ENCODE data around the gene SCCPDH.
A peak's percentile ranks its signal among the peaks of the same experiment; 100 is the strongest.

SCCPDH gene

GRCh38 chr1:246677842-246678241, 46.4 kb upstream of the SCCPDH start:
- CTCF ChIA-PET, result interaction anchor here (1.9 kb wide), 1 partner anchor 12 kb away, joined by 4 read pairs; no protein-coding TSS in a partner anchor
- Histone ChIP-seq H3K4me1 (ENCODE audit: control insufficient read depth, insufficient read depth, low read length) (no peaks in the 10 kb centered on the region), H3K9me3 (ENCODE audit: control insufficient read depth, insufficient read depth, low read depth, low read length) (no peaks in the 10 kb centered on the region), H3K36me3 (ENCODE audit: control insufficient read depth in 2 of 2, insufficient read depth in 1 of 2, low read length in 2 of 2) (no peaks in the 10 kb centered on the region), H3K4me3 (ENCODE audit: low read depth, low read length) (no peak overlapping the region), H3K27ac (ENCODE audit: extremely low read depth, low read depth, low read length) (no peak overlapping the region)
- TF ChIP-seq WT1 (tag by site-specific recombination; IDR thresholded peaks at IDR 0.05) (peak; percentile 70), ZXDB (tag by site-specific recombination; IDR thresholded peaks at IDR 0.05) (no peak), ZSCAN16 (tag by site-specific recombination; IDR thresholded peaks at IDR 0.05) (no peak), TCF7L2 (IDR thresholded peaks at IDR 0.05; ENCODE audit: borderline replicate concordance, low read depth, low read length) (peak; percentile 59), ZNF843 (tag by site-specific recombination; IDR thresholded peaks at IDR 0.05) (0 out of 2 replicates have a peak, but pooled peaks have one; percentile 30), FEZF1 (tag by site-specific recombination; IDR thresholded peaks at IDR 0.05) (peak; percentile 52), ZNF366 (tag by site-specific recombination; conservative IDR thresholded peaks at IDR 0.05) (peak; percentile 42; the same call in 1 of the 2 replicates), ZSCAN23 (tag by site-specific recombination; IDR thresholded peaks at IDR 0.05) (no peak), SP7 (tag by site-specific recombination; IDR thresholded peaks at IDR 0.05) (peak; percentile 57), PRDM6 (tag by site-specific recombination; IDR thresholded peaks at IDR 0.05) (peak; percentile 54), ZNF629 (tag by site-specific recombination; IDR thresholded peaks at IDR 0.05) (peak; percentile 71)
- POLR2A ChIA-PET, result no interaction called here

GRCh38 chr1:246678816-246679793, 45.1 kb upstream of the SCCPDH start:
- Histone ChIP-seq H3K27ac (ENCODE audit: extremely low read depth, low read depth, low read length) (no peak overlapping the region), H3K4me1 (ENCODE audit: control insufficient read depth, insufficient read depth, low read length) (no peaks in the 10 kb centered on the region), H3K9me3 (ENCODE audit: control insufficient read depth, insufficient read depth, low read depth, low read length) (no peaks in the 10 kb centered on the region), H3K4me3 (ENCODE audit: low read depth, low read length) (no peak overlapping the region), H3K36me3 (ENCODE audit: control insufficient read depth in 2 of 2, insufficient read depth in 1 of 2, low read length in 2 of 2) (no peaks in the 10 kb centered on the region)
- ChIA-PET POLR2A (no interaction called here), CTCF (interaction anchor here (1.9 kb wide), 1 partner anchor 11 kb away, joined by 4 read pairs; no protein-coding TSS in a partner anchor)
- no peak for TF ChIP-seq HOXA7 (CRISPR knock-in tag; IDR thresholded peaks at IDR 0.05; ENCODE audit: borderline replicate concordance)
- no peak for TF ChIP-seq PRDM1 (tag by site-specific recombination; IDR thresholded peaks at IDR 0.05)
- TF ChIP-seq ZNF24 (tag by site-specific recombination; IDR thresholded peaks at IDR 0.05), result no peak
- TF ChIP-seq BCL11B (tag by site-specific recombination; IDR thresholded peaks at IDR 0.05; ENCODE audit: low read depth), result no peak
- no peak for TF ChIP-seq ZNF404 (tag by site-specific recombination; IDR thresholded peaks at IDR 0.05)
- TF ChIP-seq ZNF394 (tag by site-specific recombination; IDR thresholded peaks at IDR 0.05; ENCODE audit: borderline replicate concordance), result no peak
- TF ChIP-seq GFI1B (tag by site-specific recombination; IDR thresholded peaks at IDR 0.05), result no peak
- no peak for TF ChIP-seq ZFHX2 (tag by site-specific recombination; conservative IDR thresholded peaks at IDR 0.05)
- TF ChIP-seq SETDB1 (IDR thresholded peaks at IDR 0.05; ENCODE audit: insufficient read length, low read length), result no peak
- TF ChIP-seq ZSCAN5A (tag by site-specific recombination; IDR thresholded peaks at IDR 0.05), result no peak
- TF ChIP-seq ZNF391 (tag by site-specific recombination; IDR thresholded peaks at IDR 0.05; ENCODE audit: borderline replicate concordance, low read depth), result no peak
- TF ChIP-seq ZNF529 (tag by site-specific recombination; IDR thresholded peaks at IDR 0.05; ENCODE audit: insufficient replicate concordance), result no peak
- TF ChIP-seq KLF16 (tag by site-specific recombination; IDR thresholded peaks at IDR 0.05), result no peak
- TF ChIP-seq HOXD13 (CRISPR knock-in tag; IDR thresholded peaks at IDR 0.05; ENCODE audit: borderline replicate concordance), result no peak

All from HEK293 (cell line).